GM21390 (cell line): Measurements from ENCODE around the gene CADPS2.

Experiments used
- ATAC-seq: cut with Tn5 transposase; IDR thresholded peaks from one replicate; pipeline ENCODE4 v1.9.1; 2021; ENCODE audit not compliant: unreplicated experiment

Gene CADPS2

DNA sequence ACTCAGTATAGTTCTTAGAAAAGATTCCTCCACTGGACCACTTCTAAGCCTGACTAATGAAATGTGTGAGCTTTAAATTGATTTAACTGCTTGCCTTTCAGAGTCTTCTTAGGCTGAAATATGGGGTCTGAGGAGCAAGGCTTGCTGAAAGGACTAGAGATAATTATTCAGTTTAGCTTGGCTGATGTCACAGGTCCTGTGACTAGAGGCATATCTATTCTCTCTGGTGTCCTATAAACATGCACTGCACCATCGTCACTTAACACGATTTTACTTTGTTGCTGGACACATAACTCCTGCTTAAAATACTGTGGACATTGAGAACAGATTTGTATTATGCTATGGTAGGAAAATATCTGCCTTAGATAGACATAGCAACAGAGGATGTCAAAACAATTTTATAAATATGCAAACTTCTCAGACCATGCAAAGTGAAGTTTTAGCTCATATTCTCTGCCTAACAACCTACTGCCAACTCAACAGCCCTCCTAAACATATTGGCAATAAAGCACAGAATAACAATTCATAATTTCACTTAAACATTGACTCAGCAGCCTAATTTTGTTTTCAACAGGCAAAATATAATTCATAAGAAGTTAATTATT lies 267.6 kb downstream of the CADPS2 start:
- ATAC-seq, result no peak

DNA sequence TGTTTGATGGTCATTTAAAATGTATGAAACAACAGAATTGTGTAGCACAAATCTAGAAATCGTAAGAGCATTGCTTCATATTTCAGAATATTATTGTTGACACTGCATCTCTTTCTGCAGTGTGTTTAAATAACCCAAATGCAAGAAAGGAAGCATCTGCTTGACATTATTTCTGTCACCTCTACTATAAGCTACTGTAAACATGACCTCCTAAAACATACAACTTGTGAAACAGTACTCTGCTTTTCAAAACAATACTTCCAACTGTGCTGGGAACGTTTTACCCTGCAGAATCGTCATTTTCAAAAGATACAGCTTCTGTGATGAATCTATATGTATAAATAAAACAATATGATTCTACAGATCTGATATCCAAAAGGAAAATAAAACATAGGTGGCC lies 269.3 kb downstream of the CADPS2 start:
- ATAC-seq, result no peak

DNA sequence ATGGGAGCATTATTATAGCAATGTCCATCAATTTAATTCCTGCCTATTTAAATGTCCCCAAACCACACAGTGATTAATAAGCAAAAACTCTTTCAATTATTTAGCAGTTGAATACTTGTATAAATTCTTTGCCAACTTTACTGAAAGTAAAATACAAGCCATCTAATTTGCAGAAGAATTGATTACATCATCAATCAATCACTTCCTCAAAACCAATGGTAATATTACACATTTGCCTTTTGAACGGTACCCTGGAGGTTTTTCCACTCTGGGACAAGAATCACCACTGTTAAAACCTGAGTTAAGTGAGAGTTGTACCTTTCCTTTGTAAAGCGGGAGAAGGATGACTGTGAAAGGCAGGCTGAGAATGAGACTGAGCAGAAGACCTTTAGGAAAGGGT lies 280.3 kb downstream of the CADPS2 start:
- ATAC-seq, result no peak

DNA sequence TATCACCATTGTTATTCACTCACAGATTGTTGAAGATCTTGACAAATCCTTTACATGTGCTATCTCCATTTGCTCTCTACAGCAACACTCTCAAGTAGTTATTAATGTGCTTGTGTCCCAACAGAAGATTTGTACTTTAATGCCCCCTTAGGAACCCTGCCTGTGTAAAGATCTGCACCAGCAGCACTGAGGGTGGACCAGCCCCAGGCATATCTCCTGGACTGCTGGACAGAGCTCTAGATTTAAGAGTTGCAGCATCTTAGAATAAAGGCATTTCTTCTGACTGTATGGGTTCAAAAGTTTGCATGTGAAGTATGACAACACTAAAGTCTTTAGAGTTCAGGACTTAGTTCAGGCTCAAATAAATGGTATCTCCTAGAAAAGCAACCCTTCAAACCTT lies 282.0 kb downstream of the CADPS2 start:
- no peak for ATAC-seq

DNA sequence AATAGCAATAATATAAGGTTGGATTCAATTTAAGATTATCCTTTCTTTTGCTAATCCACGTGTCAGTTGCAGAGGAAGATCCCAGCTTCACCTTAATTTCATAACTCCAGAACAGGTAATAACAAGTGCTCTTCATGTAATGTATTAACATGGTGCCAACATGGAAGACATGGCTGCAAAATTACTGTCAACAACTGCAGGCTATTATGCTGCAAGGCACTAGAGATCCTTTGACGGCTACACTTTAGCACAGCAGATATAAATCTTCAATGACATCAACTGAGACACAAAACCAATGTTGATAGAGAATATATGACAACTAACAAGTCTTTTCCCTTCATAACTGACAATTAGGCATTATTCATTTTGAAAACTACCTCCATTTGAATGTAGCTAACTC lies 283.5 kb downstream of the CADPS2 start:
- no peak for ATAC-seq

GRCh38 chr7:122600630-122601029 lies 285.6 kb downstream of the CADPS2 start:
- ATAC-seq, result no peak

- no peak for ATAC-seq
Observed at GRCh38 chr7:122600042-122600441, 286.2 kb downstream of the CADPS2 start.

DNA sequence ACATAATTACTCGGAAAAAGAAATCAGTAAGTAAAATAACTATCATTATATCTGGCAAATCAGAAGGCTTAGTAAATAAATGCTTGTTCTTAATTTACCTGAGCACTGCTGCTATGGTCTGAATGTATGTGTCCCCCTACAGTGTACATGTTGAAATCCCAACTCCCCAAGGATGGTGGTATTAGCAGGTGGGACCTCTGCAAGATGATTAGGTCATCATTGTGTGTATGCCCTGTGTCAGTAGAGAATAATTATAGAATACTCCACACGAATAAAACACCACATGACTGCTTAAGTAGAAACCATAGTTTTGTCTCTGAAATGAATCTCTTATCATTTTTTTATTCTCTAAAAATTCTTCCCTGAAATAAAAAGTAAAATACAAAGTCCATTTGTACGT lies 289.0 kb downstream of the CADPS2 start:
- no peak for ATAC-seq

- ATAC-seq, result no peak
Observed at GRCh38 chr7:122595885-122596284, 290.4 kb downstream of the CADPS2 start.

- ATAC-seq, result no peak
Observed at GRCh38 chr7:122588621-122589020, 297.6 kb downstream of the CADPS2 start.

GRCh38 chr7:122584676-122585251 lies 301.5 kb downstream of the CADPS2 start:
- ATAC-seq, result no peak

GRCh38 chr7:122578350-122578749 lies 307.9 kb downstream of the CADPS2 start:
- ATAC-seq, result no peak

DNA sequence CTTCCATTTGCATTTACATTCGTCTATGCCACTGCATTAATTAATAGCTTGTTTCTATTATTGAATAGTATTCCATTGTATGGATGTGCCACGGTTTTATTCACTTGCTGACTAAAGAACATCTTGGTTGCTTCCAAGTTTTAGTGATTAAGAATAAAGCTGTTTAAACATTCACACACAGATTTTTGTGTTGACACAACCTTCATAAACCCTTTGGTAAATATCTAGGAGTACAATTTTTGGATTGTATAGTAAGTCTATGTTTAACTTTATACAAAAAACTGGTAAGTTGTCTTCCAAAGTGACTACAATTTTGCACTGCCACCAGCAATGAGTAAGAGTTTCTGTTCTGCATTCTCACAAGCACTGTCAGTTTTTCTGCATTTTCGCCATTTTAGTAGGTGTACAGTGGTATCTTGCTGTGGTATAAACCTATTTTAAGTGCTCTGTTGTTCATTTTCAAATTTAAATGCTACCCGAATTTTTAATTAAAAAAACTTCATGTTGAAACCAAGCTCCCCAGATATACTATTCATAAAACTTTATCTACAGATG lies 308.7 kb downstream of the CADPS2 start:
- ATAC-seq, result no peak

DNA sequence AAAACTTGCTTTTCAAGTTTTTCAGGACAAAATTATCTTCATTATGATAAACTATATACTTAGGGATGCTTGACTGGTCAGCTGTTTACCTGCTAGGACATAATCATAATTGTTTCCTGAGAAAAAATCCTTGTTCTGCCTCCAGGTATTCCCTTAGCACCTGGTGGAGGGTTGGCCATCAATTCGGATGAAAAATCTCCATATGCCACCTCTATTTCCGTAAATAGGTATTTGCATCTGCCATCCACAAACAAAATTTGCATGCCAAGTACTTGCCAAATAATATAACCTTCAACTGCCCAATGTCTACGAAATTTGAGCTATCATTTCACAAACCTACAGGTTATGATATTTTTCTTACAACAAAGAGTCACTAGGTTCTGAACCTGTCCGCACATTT lies 313.6 kb downstream of the CADPS2 start:
- no peak for ATAC-seq

DNA sequence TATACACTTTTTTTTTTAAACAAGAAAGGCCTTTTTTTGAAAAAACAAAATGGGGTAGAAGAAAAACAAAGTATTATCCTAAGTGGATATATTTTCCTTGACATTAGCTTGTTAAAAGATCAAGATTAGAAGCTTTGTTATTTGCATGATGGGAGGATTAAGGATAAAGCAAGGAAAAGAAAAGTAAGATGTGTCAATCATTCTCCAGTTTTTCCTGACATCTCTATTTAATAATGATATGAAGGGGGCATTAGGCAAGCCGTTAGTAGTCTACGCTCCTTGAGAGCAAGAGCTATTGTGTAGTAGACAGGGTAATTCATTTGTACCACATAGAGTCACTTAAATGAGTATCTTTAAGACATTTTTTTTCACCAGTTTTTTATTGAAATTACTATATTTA lies 324.9 kb downstream of the CADPS2 start:
- no peak for ATAC-seq

GRCh38 chr7:122556873-122557542 lies 329.3 kb downstream of the CADPS2 start:
- ATAC-seq, result no peak

GRCh38 chr7:122556219-122556618 lies 330.0 kb downstream of the CADPS2 start:
- ATAC-seq, result no peak

GRCh38 chr7:122553761-122554160 lies 332.5 kb downstream of the CADPS2 start:
- ATAC-seq, result no peak

- no peak for ATAC-seq
Observed at GRCh38 chr7:122552769-122553168, 333.5 kb downstream of the CADPS2 start.

DNA sequence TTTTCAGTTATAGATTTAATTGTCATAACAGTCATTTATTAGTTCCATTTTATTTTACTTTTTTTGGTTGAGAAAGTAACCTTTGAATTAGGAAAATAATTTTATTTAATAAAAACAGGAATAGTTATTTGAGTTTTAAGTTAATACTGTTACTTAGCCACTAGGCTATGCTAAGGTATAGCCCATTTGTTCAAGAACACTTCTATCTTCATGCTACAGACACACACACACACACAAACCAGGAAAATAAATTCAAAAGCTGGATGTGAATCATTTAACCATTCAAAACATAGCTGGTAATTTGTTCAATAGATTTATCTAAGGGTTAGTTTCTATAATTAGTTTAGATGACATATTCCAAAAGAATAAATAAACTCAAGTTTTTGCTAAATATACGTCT lies 335.7 kb downstream of the CADPS2 start:
- no peak for ATAC-seq

DNA sequence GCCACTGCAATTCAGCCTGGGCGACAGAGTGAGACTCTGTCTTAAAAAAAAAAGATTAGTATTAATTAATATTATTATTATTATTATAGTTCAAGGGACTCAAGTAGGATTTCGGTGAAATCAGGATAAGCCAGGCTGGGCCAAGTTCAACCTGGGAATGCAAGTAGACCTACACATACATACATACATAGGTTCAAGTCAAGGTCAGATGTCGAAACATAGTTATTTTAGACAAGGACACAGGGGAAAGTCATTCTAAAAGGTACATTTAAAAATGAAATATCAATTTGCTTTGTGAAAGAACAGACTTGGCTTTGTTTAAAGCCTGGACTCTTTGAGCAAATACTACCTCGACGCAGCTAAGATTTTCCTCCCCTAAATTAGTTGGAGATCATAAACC lies 336.7 kb downstream of the CADPS2 start:
- no peak for ATAC-seq

DNA sequence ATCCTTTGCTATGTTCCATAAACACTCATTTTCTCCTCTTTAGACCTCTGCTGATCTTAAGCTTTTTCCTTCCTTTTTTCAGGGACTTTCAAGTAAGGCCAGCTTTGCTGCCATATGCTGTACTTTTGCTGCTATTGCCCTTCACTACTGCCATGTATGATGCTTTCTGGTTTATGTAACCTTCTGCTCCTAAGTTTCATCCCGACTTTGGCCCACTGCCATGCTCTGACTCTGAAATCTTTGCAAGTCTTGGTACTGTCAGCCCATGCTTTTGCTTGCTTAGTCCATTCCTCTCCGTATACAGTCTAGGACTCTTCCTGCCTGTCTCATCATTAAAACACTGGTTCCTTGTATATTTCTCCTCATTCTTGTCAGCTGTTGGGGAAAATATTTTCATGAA lies 339.8 kb downstream of the CADPS2 start:
- ATAC-seq, result no peak
